Neural cell (in vitro differentiated cells): ENCODE measurements around the gene SMIM36. TPM values are rescaled to one million over a fixed set of nuclear protein-coding genes. Genes with fewer than 3 reads are reported as not detected.

Experiments
- H2AFZ ChIP-seq: fragments of 200-600, 300-800 bp; sonication (generic), shearing (Covaris generic); 2 replicates; pipeline ENCODE4 v1.6.0; 2014; ENCODE audit warnings: low read depth, mild to moderate bottlenecking, antibody characterized with exemption, low read length, moderate library complexity
- H3F3A ChIP-seq: fragments of 200-600 bp; shearing (Covaris generic); 2 replicates; pipeline ENCODE4 v1.6.1; 2016; ENCODE audit warnings: mild to moderate bottlenecking, moderate library complexity, mixed read lengths, antibody characterized with exemption, low read length; ENCODE audit not compliant: insufficient read depth, poor library complexity, severe bottlenecking
- H3K27ac ChIP-seq: fragments of 200-600, 300-800 bp; sonication (generic), shearing (Covaris generic); 2 replicates; pipeline ENCODE4 v1.5.1; 2014; ENCODE audit warnings: mild to moderate bottlenecking, low read length, moderate library complexity
- H3K27me3 ChIP-seq: fragments of 300-800, 200-600 bp; sonication (generic), shearing (Covaris generic); 2 replicates; pipeline ENCODE4 v1.6.0; 2014; ENCODE audit warnings: mild to moderate bottlenecking, low read depth, low read length, moderate library complexity; ENCODE audit not compliant: insufficient read depth
- H3K36me3 ChIP-seq: fragments of 300-800, 200-600 bp; sonication (generic), shearing (Covaris generic); 2 replicates; pipeline ENCODE4 v1.5.1; 2014; ENCODE audit warnings: mild to moderate bottlenecking, antibody characterized with exemption, low read length, moderate library complexity; ENCODE audit not compliant: insufficient read depth
- H3K4me2 ChIP-seq: fragments of 300-800, 200-600 bp; sonication (generic), shearing (Covaris generic); 2 replicates; pipeline ENCODE4 v1.6.0; 2014; ENCODE audit warnings: mild to moderate bottlenecking, low read length
- H3K4me3 ChIP-seq: fragments of 300-800, 200-600 bp; sonication (generic), shearing (Covaris generic); 2 replicates; pipeline ENCODE4 v1.5.1; 2014; ENCODE audit warnings: mild to moderate bottlenecking, low read length, moderate library complexity
- H3K79me2 ChIP-seq: fragments of 200-600 bp; shearing (Covaris generic); replicated peaks from 2 replicates; pipeline ENCODE4 v1.6.0; 2014; ENCODE audit warnings: mild to moderate bottlenecking, low read length, moderate library complexity; ENCODE audit not compliant: insufficient read depth
- H3K9ac ChIP-seq: fragments of 300-800, 200-600 bp; sonication (generic), shearing (Covaris generic); 2 replicates; pipeline ENCODE4 v1.6.1; 2016; ENCODE audit warnings: mild to moderate bottlenecking, low read length, mixed read lengths
- H3K9me2 ChIP-seq: fragments of 200-600 bp; shearing (Covaris generic); 2 replicates; pipeline ENCODE4 v1.6.1; 2016; ENCODE audit warnings: mild to moderate bottlenecking, low read length, mixed read lengths; ENCODE audit not compliant: insufficient read depth
- H3K9me3 ChIP-seq: fragments of 200-600, 300-800 bp; sonication (generic), shearing (Covaris generic); 2 replicates; pipeline ENCODE4 v1.6.1; 2016; ENCODE audit warnings: mild to moderate bottlenecking, mixed run types, low read length, moderate library complexity, mixed read lengths
- H4K20me1 ChIP-seq: fragments of 200-600 bp; shearing (Covaris generic); 2 replicates; pipeline ENCODE4 v1.6.1; 2016; ENCODE audit warnings: mild to moderate bottlenecking, mixed run types; ENCODE audit not compliant: insufficient read depth
- EP300 ChIP-seq: fragments of 450-650 bp; conservative IDR thresholded peaks from 2 replicates; pipeline ENCODE4 v1.6.1; 2014; ENCODE audit warnings: antibody characterized with exemption, mild to moderate bottlenecking, moderate library complexity; ENCODE audit not compliant: poor library complexity, severe bottlenecking
- EZH2 ChIP-seq: fragments of 200-600, 300-800 bp; shearing (Covaris generic), sonication (generic); IDR thresholded peaks from 2 replicates; pipeline ENCODE4 v1.6.1; 2014; ENCODE audit warnings: antibody characterized with exemption, low read length, borderline replicate concordance, mild to moderate bottlenecking; ENCODE audit not compliant: insufficient read depth, poor library complexity, severe bottlenecking
- MXI1 ChIP-seq: fragments of 450-650 bp; conservative IDR thresholded peaks from 2 replicates; pipeline ENCODE4 v1.6.1; 2014; ENCODE audit warnings: antibody characterized with exemption, mild to moderate bottlenecking; ENCODE audit not compliant: poor library complexity, severe bottlenecking
- POLR2AphosphoS5 ChIP-seq: IDR thresholded peaks from 2 replicates; pipeline ENCODE4 v1.6.1; 2012
- RAD21 ChIP-seq: fragments of 450-650 bp; conservative IDR thresholded peaks from 2 replicates; pipeline ENCODE4 v1.6.1; 2014; ENCODE audit warnings: antibody characterized with exemption, mild to moderate bottlenecking, moderate library complexity
- REST ChIP-seq: IDR thresholded peaks from 2 replicates; pipeline ENCODE4 v1.6.1; 2012; ENCODE audit warnings: borderline replicate concordance
- SMC3 ChIP-seq: fragments of 450-650 bp; conservative IDR thresholded peaks from 2 replicates; pipeline ENCODE4 v1.6.1; 2014; ENCODE audit warnings: antibody characterized with exemption, mild to moderate bottlenecking, moderate library complexity; ENCODE audit not compliant: poor library complexity
- TAF1 ChIP-seq: IDR thresholded peaks from 2 replicates; pipeline ENCODE4 v1.6.1; 2012; ENCODE audit warnings: low read depth
- polyA plus RNA-seq: library from polyadenylated mRNA; depleted of rRNA; stranded (reverse); fragments of >200 nt; gene quantifications from 2 replicates; pipeline ENCODE4 v1.2.3, GENCODE V29; 2014
- TF ChIP-seq, protein P1 (sequence below): fragments of 450-650 bp; IDR thresholded peaks from 2 replicates; pipeline ENCODE4 v1.5.1; 2014; ENCODE audit warnings: antibody characterized with exemption, mild to moderate bottlenecking, moderate library complexity; ENCODE audit not compliant: poor library complexity, severe bottlenecking

Gene SMIM36
- polyA plus RNA-seq, 1 donor from 2014 or later: not detected

- Histone ChIP-seq H3K27ac (no peak overlapping the region), H3K9me3 (no peaks in the 10 kb centered on the region), H3K4me2 (no peak overlapping the region), H3F3A (no peaks in the 10 kb centered on the region), H3K9me2 (no peaks in the 10 kb centered on the region), H3K79me2 (no peaks in the 10 kb centered on the region), H4K20me1 (no peaks in the 10 kb centered on the region), H2AFZ (no peak overlapping the region), H3K36me3 (no peaks in the 10 kb centered on the region), H3K27me3 (no peaks in the 10 kb centered on the region), H3K9ac (no peak overlapping the region), H3K4me3 (no peak overlapping the region)
- TF ChIP-seq TAF1 (no peak), POLR2AphosphoS5 (no peak), SMC3 (no peak)
- TF ChIP-seq, protein P1, sequence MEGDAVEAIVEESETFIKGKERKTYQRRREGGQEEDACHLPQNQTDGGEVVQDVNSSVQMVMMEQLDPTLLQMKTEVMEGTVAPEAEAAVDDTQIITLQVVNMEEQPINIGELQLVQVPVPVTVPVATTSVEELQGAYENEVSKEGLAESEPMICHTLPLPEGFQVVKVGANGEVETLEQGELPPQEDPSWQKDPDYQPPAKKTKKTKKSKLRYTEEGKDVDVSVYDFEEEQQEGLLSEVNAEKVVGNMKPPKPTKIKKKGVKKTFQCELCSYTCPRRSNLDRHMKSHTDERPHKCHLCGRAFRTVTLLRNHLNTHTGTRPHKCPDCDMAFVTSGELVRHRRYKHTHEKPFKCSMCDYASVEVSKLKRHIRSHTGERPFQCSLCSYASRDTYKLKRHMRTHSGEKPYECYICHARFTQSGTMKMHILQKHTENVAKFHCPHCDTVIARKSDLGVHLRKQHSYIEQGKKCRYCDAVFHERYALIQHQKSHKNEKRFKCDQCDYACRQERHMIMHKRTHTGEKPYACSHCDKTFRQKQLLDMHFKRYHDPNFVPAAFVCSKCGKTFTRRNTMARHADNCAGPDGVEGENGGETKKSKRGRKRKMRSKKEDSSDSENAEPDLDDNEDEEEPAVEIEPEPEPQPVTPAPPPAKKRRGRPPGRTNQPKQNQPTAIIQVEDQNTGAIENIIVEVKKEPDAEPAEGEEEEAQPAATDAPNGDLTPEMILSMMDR: no peak
These were observed 68.8 kb downstream of the SMIM36 start for GRCh38 chr17:55442462-55442861.

DNA sequence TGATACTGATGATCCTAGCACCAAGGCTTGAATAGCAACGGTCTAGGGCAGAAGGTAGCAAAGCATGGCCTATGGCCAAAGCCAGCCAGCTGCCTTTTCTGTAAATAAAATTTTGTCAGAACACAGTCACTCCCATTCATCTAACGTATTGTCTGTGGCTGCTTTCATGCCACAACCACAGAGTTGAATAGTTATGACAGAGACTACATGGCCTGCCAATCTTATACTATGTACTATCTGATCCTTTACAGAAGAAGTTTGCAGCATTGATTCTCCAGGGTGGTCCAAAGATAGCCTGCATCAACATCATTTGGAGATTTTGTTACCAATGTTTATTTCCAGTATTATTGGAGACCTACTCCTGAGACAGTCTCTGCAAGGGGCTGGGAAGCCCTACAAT, 69.7 kb downstream of the SMIM36 start:
- no peaks in the 10 kb centered on the region for H3K36me3 ChIP-seq
- no peak overlapping the region for H3K4me3 ChIP-seq
- TF ChIP-seq RAD21 (no peak), SMC3 (no peak), POLR2AphosphoS5 (no peak), MXI1 (no peak), EP300 (no peak)
- H4K20me1 ChIP-seq: no peaks in the 10 kb centered on the region
- no peak overlapping the region for H3K27ac ChIP-seq
- no peak overlapping the region for H3K4me2 ChIP-seq
- no peak overlapping the region for H2AFZ ChIP-seq
- H3K27me3 ChIP-seq: no peaks in the 10 kb centered on the region
- no peaks in the 10 kb centered on the region for H3F3A ChIP-seq
- H3K9me3 ChIP-seq: no peaks in the 10 kb centered on the region
- H3K9me2 ChIP-seq: no peaks in the 10 kb centered on the region
- no peak overlapping the region for H3K9ac ChIP-seq
- no peaks in the 10 kb centered on the region for H3K79me2 ChIP-seq

DNA sequence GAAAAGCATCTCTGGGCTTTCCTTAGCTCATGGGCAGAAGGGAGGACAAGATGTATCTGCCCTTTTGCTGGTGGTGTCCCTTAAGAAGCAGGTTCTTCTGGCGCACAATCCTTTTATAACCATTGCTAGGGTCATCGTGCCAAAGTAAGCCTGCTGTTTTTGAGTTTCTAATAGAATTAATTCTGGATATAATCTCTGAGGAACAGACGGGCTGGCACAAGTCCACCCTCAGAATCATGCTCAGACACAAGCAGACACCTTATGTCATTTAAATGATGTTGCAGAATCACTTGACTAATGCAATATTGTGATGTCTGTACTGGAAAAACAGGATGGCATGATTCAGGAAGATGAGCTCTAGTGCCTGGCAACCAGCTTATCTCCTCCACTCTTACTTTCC, 70.9 kb downstream of the SMIM36 start:
- no peak for TF ChIP-seq REST
- no peak for TF ChIP-seq RAD21
- TF ChIP-seq, protein P1: no peak
- no peak for TF ChIP-seq SMC3
- TF ChIP-seq EZH2: no peak
- no peak for TF ChIP-seq EP300
- TF ChIP-seq POLR2AphosphoS5: no peak
- no peak for TF ChIP-seq MXI1
- no peak for TF ChIP-seq TAF1
- H3K9me2 ChIP-seq: no peaks in the 10 kb centered on the region
- H3K79me2 ChIP-seq: no peaks in the 10 kb centered on the region
- H3F3A ChIP-seq: no peaks in the 10 kb centered on the region
- H3K4me2 ChIP-seq: no peak overlapping the region
- H2AFZ ChIP-seq: no peak overlapping the region
- H3K36me3 ChIP-seq: no peaks in the 10 kb centered on the region
- H3K9me3 ChIP-seq: no peaks in the 10 kb centered on the region
- H3K9ac ChIP-seq: no peak overlapping the region
- H3K27me3 ChIP-seq: no peaks in the 10 kb centered on the region
- H3K27ac ChIP-seq: no peak overlapping the region
- H4K20me1 ChIP-seq: no peaks in the 10 kb centered on the region
- H3K4me3 ChIP-seq: no peak overlapping the region
